GM19025 (cell line): ENCODE measurements around the gene CNTN5.

Experiments
- ATAC-seq: cut with Tn5 transposase; IDR thresholded peaks from one replicate; pipeline ENCODE4 v1.9.1; 2021; ENCODE audit warnings: mild to moderate bottlenecking, low read depth, moderate library complexity; ENCODE audit not compliant: unreplicated experiment

Gene CNTN5

GRCh38 chr11:99162819-99163218 lies 142.1 kb downstream of the CNTN5 start:
- no peak for ATAC-seq

DNA sequence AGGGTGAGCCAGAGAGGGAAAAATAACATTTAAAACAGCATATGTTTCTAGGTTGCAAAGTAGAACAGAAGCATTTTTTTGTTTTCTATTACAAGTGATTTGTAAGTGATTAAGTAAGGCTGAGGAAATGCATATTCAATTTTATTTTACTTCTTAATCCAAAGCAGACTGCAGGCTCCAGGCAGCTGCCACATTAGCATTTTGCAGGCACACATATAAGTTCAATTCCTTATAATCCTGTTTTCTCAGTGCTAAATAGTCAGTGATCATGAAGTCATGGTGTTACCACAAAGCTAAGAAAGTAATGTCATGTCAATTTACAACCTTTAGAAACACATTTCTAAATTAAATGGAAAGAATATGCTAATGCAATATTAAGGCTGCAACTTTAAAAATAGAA lies 149.8 kb downstream of the CNTN5 start:
- ATAC-seq = no peak

DNA sequence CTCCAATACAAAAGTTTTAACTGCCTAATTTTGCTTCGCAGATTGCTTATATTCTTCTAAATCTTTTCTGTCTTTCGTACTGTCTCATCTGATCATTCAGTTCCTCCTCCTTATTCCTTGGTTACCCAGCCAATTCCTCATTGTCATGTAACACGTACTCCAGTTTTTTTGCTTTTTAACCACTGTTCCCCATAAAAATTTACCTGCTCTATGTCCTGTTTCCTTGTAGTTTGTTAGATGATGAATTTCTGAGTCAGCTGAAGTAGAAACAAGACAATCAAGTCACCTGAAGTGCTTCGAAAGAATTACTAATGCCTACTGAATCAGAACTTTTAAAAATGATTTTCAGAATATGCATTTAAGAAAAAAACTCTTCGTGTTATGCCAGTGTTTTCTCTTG lies 150.6 kb downstream of the CNTN5 start:
- ATAC-seq = no peak

GRCh38 chr11:99176430-99176829 lies 155.7 kb downstream of the CNTN5 start:
- no peak for ATAC-seq

- no peak for ATAC-seq
These were observed 156.7 kb downstream of the CNTN5 start for GRCh38 chr11:99177446-99177845.

DNA sequence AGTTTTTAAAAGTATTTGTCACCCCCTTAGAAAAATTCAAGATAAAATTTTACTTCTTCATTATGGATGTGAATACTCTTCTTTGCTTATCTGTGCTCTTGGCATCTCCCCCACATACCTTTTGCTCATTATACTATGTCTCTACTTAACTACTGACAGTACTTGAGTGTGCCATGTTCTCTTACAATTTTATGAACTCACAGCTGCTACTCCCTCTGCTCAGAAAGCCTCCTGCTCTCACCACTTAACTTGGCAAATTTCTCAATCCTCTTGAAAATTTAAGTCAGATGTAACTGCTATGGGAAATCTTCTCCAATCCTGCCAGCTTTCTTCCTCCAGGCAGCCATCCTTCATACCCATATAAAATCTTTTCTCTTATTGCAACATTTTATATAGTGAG lies 163.4 kb downstream of the CNTN5 start:
- ATAC-seq = no peak

GRCh38 chr11:99188221-99188620 lies 167.5 kb downstream of the CNTN5 start:
- ATAC-seq = no peak

- no peak for ATAC-seq
These were observed 172.0 kb downstream of the CNTN5 start for GRCh38 chr11:99192716-99193115.

DNA sequence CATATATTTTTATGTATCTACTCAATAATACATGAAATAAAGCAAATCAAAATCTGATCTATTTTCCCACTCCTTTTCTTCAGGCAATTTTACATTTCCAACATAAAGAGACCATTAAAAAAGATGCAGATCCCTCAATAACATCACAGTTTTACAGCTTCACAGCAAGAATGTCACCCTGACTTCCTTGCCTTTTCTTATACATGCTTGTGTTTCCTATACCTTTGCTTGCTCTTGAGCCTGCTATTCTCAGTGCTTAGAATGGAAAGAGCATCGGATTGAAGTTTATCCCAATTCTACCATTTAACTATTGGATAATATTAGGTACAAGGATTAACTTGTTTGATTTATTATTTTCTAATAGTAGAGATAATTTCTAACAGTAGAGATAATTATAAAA lies 176.7 kb downstream of the CNTN5 start:
- no peak for ATAC-seq

- ATAC-seq = no peak
These were observed 177.5 kb downstream of the CNTN5 start for GRCh38 chr11:99198215-99198614.

DNA sequence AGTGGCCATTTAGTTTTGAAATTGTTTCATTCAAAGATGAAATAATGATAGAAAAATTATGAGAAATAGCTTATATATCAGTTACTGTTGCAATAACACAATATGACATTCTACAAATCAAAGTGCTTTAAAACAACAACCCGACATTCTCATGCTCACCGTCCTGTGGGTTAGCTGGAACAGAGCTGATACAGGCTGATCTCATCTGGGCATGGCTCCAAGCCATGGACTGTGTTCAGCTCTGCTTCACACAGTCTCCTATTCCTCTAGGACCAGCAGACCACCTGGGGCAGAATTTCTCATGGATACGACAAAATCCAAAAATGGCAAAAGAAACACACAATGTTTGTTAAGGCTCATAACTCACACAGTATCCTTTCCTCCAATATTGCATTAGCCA lies 178.6 kb downstream of the CNTN5 start:
- no peak for ATAC-seq

DNA sequence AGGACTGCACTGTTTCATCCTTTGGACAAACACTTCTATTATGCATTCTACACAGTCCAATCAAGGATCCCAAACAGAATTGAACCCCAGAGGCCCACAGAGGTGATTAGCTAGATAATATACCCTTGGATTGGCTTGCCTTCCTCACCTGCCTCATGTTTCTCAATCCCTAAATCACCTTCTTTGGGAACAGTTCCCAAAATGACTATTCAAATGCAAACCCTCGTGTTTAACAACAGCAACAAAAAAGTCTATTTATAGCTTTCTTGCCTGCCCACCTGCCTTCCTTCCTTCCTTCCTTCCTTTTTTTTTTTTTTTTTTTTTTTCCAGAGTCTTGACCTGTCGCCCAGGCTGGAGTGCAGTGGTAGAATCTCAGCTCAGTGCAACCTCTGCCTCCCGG lies 180.0 kb downstream of the CNTN5 start:
- ATAC-seq = no peak

DNA sequence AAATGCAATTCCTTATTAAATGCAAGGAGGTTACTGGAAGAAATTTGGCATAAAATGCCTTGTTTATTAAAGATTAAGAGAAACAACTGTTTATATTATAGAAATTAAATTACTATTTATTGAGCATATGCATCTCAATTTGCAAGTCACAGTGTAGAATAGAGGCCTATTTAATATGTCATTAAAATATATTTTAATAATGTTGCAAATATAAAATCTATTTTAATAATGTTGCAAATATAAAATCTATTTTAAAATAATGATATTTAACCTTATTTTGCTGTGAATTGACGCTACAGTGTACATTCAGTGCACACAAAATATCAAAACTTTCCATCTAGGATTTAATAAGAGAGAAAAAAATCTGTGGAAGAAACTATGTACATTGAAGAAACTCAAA lies 188.1 kb downstream of the CNTN5 start:
- ATAC-seq = no peak

DNA sequence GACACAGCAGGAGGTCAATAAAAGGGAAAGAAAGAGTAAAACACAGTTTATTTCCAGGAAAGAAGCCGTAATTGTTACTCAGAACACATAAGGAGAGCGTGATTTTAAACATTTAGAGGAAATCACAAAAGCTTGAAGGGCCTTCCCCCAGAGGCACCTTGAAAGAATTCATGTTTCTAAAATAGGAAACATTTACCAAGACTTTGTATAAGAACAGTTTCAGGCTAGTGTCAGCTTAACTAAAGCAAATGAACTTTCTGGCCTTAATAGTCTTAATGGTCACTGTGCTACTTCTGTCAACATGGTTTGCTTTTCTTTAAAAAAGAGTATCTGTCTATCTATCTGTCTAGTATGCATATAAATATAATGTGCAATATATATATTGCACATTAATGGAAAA lies 208.8 kb downstream of the CNTN5 start:
- ATAC-seq = no peak

GRCh38 chr11:99234534-99234933 lies 213.8 kb downstream of the CNTN5 start:
- no peak for ATAC-seq

DNA sequence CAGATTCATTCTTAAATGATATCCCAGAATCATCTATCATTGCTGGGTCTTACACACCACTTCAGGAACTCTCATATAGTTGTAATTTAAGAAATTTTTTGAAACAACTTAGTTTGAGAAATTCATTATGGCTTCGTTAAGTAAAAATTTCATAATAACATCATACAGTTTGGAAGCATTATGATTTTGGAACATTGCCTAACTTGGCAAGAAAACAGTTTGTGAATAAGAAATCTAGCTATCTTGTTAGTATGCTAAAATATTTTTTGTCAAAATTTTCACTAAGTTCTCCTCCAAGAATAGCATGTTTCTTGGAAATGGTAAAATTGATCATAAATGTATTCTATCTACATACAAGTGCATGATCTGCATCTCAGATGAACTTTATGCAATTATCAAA lies 217.7 kb downstream of the CNTN5 start:
- ATAC-seq = no peak

DNA sequence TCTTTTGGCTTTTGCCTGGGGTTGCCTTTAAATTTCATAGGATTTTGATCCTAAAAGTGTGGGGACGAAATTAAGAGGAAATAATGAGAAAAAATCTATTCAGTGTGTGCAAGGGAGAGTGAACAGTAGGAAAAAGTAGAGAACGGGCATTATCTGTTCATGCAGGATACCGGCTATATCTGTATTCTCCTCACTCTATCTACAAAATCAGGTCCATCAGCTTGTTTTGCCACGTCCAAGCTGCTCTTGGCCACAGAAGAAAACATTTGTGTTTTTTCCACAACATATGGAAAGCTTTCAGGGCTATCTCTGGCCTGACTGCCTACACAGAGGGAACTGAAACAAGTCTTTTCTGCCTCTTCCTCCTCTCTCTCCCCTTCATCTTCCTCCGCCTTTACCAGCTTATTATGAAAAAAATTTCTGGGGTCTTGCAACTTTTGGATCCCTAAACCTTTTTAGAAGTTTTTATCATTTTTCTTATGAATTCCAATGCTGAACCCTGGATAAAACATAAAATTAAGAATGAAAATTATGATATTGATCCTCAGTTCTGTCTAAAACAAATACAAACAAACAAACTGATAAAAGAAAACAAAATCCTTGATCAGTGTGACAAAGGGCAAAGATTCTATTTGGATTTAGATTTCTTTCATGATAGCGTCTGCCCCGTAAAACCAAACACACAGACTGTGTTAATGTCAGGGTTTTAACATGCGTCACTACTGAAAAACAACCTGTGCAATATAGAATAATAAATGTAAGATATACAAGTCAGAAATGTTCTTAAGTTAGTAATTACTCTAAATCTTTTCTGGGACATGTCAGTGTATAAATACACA lies 219.7 kb downstream of the CNTN5 start:
- ATAC-seq = no peak

DNA sequence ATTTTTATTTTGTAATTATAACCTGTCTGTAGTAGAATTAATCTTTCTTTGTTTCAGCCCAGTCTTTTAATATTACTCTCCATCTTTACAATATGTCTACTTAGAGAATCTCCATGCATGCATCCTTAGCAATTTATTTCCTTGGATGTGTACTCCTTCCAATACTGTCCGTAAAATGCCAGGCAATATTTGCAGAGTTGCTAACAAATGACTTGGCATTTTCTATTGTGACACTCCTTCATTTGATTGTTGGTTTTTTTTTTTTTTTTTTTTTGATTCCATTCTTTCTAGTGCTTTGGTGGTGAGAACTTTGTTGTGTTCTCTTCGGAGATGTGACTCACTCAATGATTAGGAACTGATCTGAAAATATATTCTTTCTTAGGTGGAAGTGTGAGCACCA lies 220.3 kb downstream of the CNTN5 start:
- ATAC-seq = no peak

- no peak for ATAC-seq
These were observed 223.9 kb downstream of the CNTN5 start for GRCh38 chr11:99244613-99245012.

- no peak for ATAC-seq
These were observed 225.4 kb downstream of the CNTN5 start for GRCh38 chr11:99246199-99246598.

DNA sequence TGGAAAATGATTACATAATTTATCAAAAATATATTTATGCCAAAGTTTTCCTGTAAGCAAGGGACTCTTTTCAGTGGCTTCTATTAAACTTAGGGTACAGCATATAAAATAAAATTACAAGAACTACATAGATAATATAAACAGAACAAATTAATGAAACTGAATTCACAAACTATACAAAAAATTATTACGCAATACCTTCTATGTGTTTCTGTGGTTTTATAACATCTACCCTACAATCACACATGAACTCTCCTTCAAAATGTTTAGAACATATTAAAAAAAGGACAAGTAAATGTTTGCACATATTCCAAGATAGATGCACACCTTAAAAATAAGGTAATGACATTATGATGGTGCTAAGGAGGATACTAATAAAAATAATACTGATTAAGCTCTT lies 235.9 kb downstream of the CNTN5 start:
- ATAC-seq = no peak

- no peak for ATAC-seq
These were observed 236.4 kb downstream of the CNTN5 start for GRCh38 chr11:99257131-99257530.

DNA sequence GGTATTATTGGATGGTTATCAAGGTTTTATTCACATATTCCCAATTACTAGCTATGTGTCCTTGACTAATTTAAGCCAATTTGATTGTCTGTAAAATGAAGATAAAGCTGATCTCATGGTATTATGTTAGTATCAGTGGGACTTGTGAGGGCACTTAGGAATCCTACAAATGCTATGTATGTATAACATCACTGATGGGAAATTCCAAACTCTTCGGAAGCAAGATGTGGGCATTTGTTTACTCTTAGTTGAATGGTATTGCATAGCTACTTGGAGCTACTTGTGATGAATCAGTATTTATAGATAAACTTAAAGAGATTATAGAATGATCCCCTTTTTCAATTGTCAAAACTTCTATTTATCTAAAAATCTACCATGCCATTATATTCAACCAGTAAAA lies 239.9 kb downstream of the CNTN5 start:
- ATAC-seq = no peak
